Osteocyte (in vitro differentiated cells): ENCODE measurements around the gene HSD11B1L. TPM values are rescaled to one million over a fixed set of nuclear protein-coding genes. Genes with fewer than 3 reads are reported as not detected.

ENCODE experiments used
- DNase-seq: peaks from one replicate; pipeline ENCODE4 v3.0.0; 2021; ENCODE audit warnings: mixed read lengths; ENCODE audit not compliant: unreplicated experiment; ENCODE audit errors: extremely low spot score
- H3K27ac Mint-ChIP-seq: one replicate; pipeline ENCODE4 v1.8.0; 2021; ENCODE audit warnings: mild to moderate bottlenecking, mixed read lengths; ENCODE audit not compliant: unreplicated experiment
- H3K27me3 Mint-ChIP-seq: one replicate; pipeline ENCODE4 v1.8.0; 2021; ENCODE audit warnings: mixed read lengths; ENCODE audit not compliant: unreplicated experiment
- H3K36me3 Mint-ChIP-seq: one replicate; pipeline ENCODE4 v1.8.0; 2021; ENCODE audit warnings: mixed read lengths; ENCODE audit not compliant: unreplicated experiment
- H3K4me1 Mint-ChIP-seq: one replicate; pipeline ENCODE4 v1.8.0; 2021; ENCODE audit warnings: mixed read lengths; ENCODE audit not compliant: unreplicated experiment
- H3K4me3 Mint-ChIP-seq: one replicate; pipeline ENCODE4 v1.8.0; 2021; ENCODE audit warnings: mild to moderate bottlenecking, moderate library complexity, mixed read lengths; ENCODE audit not compliant: unreplicated experiment
- H3K9me3 Mint-ChIP-seq: one replicate; pipeline ENCODE4 v1.8.0; 2021; ENCODE audit warnings: mixed read lengths; ENCODE audit not compliant: unreplicated experiment
- CTCF ChIP-seq: fragments of 200-600 bp; sonication (generic); IDR thresholded peaks from 2 replicates; pipeline ENCODE4 v1.5.0; 2021; ENCODE audit warnings: antibody characterized with exemption, mild to moderate bottlenecking, moderate library complexity
- total RNA-seq: library from RNA; stranded (reverse); gene quantifications from 2 replicates; pipeline ENCODE4 v1.2.1, GENCODE V29; 2021

The HSD11B1L gene
- total RNA-seq, 1 donor from 2014 or later, result 10.7 TPM

- TF ChIP-seq CTCF, result no peak
- Mint-ChIP-seq H3K4me1 (peaks cover 18% of the 10 kb centered on the region), H3K9me3 (no peaks in the 10 kb centered on the region), H3K4me3 (no peak overlapping the region), H3K36me3 (peaks cover 22% of the 10 kb centered on the region), H3K27me3 (no peaks in the 10 kb centered on the region), H3K27ac (peak overlapping the region; percentile 23)
- peak; percentile 84 for DNase-seq
These were observed 13.5 kb downstream of the HSD11B1L start for GRCh38 chr19:5694167-5694955.

- H3K27ac Mint-ChIP-seq, result no peak overlapping the region
- peaks cover 14% of the 10 kb centered on the region for H3K4me1 Mint-ChIP-seq
- H3K27me3 Mint-ChIP-seq, result no peaks in the 10 kb centered on the region
- no peaks in the 10 kb centered on the region for H3K9me3 Mint-ChIP-seq
- H3K36me3 Mint-ChIP-seq, result peaks cover 22% of the 10 kb centered on the region
- TF ChIP-seq CTCF, result no peak
- no peak overlapping the region for H3K4me3 Mint-ChIP-seq
- DNase-seq, result no peak
These were observed 14.3 kb downstream of the HSD11B1L start for GRCh38 chr19:5694956-5695648.

GRCh38 chr19:5695649-5696195 is 14.9 kb downstream of the HSD11B1L start:
- Mint-ChIP-seq H3K27me3 (no peaks in the 10 kb centered on the region), H3K4me3 (no peak overlapping the region), H3K27ac (no peak overlapping the region)

GRCh38 chr19:5696196-5697021 is 15.6 kb downstream of the HSD11B1L start:
- no peak overlapping the region for H3K4me3 Mint-ChIP-seq

More at GRCh38 chr19:5695649-5696195, 14.9 kb downstream of the HSD11B1L start:
- no peak for TF ChIP-seq CTCF
- Mint-ChIP-seq H3K4me1 (peaks cover 11% of the 10 kb centered on the region), H3K9me3 (no peaks in the 10 kb centered on the region), H3K36me3 (peaks cover 20% of the 10 kb centered on the region)
- no peak for DNase-seq

More at GRCh38 chr19:5696196-5697021, 15.6 kb downstream of the HSD11B1L start:
- Mint-ChIP-seq H3K27me3 (no peaks in the 10 kb centered on the region), H3K9me3 (no peaks in the 10 kb centered on the region), H3K36me3 (peaks cover 23% of the 10 kb centered on the region), H3K27ac (peak overlapping the region; percentile 23), H3K4me1 (peaks cover 6% of the 10 kb centered on the region)
- TF ChIP-seq CTCF, result no peak
- DNase-seq, result peak; percentile 84
